Mammary microvascular endothelial cell (primary cell): ENCODE measurements around the gene CWF19L2. TPM values are rescaled to one million over a fixed set of nuclear protein-coding genes. Genes with fewer than 3 reads are reported as not detected.

Experiments used
- total RNA-seq: library from RNA; depleted of rRNA; stranded (reverse); fragments of >200 nt; gene quantifications from 2 replicates; pipeline ENCODE4 v1.2.3, GENCODE V29; 2015

CWF19L2 gene
- total RNA-seq = 6.4 and 7.7 TPM in 2 replicates

GRCh38 chr11:107457558-107458271 is at the start of gene CWF19L2:
CWF19L2 (minus strand) TSS chr11:107457825; CDS start chr11:107457816, 9 bp downstream.

Other genes starting within 250 kb of the CWF19L2 start
- gene ALKBH8, start 107.9 kb upstream of the CWF19L2 start, total RNA-seq = 8.4 and 9.2 TPM in 2 replicates
- not detected in 2 replicates for gene ELMOD1, start 133.3 kb upstream of the CWF19L2 start, total RNA-seq